GM23248 (cell line): ENCODE data around the gene ACVRL1. TPM values are rescaled to one million over a fixed set of nuclear protein-coding genes. Genes with fewer than 3 reads are reported as not detected.

Experiments used
- DNase-seq: peaks from one replicate; pipeline ENCODE4 v3.0.0-alpha.2; 2015
- H2AFZ ChIP-seq: fragments of 200-600 bp; sonication (generic); 2 replicates; pipeline ENCODE4 v1.6.1; 2016; ENCODE audit warnings: antibody characterized with exemption
- H3F3A ChIP-seq: fragments of 200-600 bp; sonication (generic); 2 replicates; pipeline ENCODE4 v1.6.1; 2016; ENCODE audit warnings: mild to moderate bottlenecking, antibody characterized with exemption, mixed run types; ENCODE audit not compliant: insufficient read depth
- H3K27ac ChIP-seq: fragments of 200-600 bp; sonication (generic); 2 replicates; pipeline ENCODE4 v1.5.1; 2016; ENCODE audit warnings: mild to moderate bottlenecking
- H3K27me3 ChIP-seq: fragments of 200-600 bp; sonication (generic); replicated peaks from 2 replicates; pipeline ENCODE4 v1.6.1; 2016; ENCODE audit warnings: mild to moderate bottlenecking; ENCODE audit not compliant: insufficient read depth
- H3K36me3 ChIP-seq: fragments of 200-600 bp; sonication (generic); 2 replicates; pipeline ENCODE4 v1.6.1; 2016; ENCODE audit warnings: low read depth, mild to moderate bottlenecking
- H3K4me1 ChIP-seq: fragments of 200-600 bp; sonication (generic); 2 replicates; pipeline ENCODE4 v1.6.1; 2016; ENCODE audit warnings: mild to moderate bottlenecking; ENCODE audit not compliant: insufficient read depth
- H3K4me2 ChIP-seq: fragments of 200-600 bp; sonication (generic); one replicate; pipeline ENCODE4 v1.6.1; 2016; ENCODE audit warnings: mild to moderate bottlenecking; ENCODE audit not compliant: unreplicated experiment
- H3K4me3 ChIP-seq: fragments of 200-600 bp; sonication (generic); 2 replicates; pipeline ENCODE4 v1.5.1; 2016; ENCODE audit warnings: mild to moderate bottlenecking
- H3K79me2 ChIP-seq: fragments of 200-600 bp; sonication (generic); 2 replicates; pipeline ENCODE4 v1.6.1; 2016; ENCODE audit warnings: mild to moderate bottlenecking; ENCODE audit not compliant: insufficient read depth
- H3K9ac ChIP-seq: fragments of 200-600 bp; sonication (generic); 2 replicates; pipeline ENCODE4 v1.6.1; 2016; ENCODE audit warnings: mild to moderate bottlenecking
- H3K9me2 ChIP-seq: fragments of 200-600 bp; sonication (generic); 2 replicates; pipeline ENCODE4 v1.6.1; 2016; ENCODE audit warnings: mixed run types, mild to moderate bottlenecking, moderate library complexity; ENCODE audit not compliant: insufficient read depth
- H3K9me3 ChIP-seq: fragments of 200-600 bp; sonication (generic); one replicate; pipeline ENCODE4 v1.6.1; 2017; ENCODE audit warnings: low read depth
- H4K20me1 ChIP-seq: fragments of 200-600 bp; sonication (generic); 2 replicates; pipeline ENCODE4 v1.6.0; 2016; ENCODE audit not compliant: insufficient read depth
- EZH2 ChIP-seq: fragments of 200-600 bp; sonication (generic); IDR thresholded peaks from 2 replicates; pipeline ENCODE4 v1.6.1; 2018; ENCODE audit warnings: antibody characterized with exemption, mild to moderate bottlenecking; ENCODE audit not compliant: insufficient read depth, poor library complexity, severe bottlenecking
- EZH2phosphoT487 ChIP-seq: fragments of 200-600 bp; sonication (generic); IDR thresholded peaks from 2 replicates; pipeline ENCODE4 v1.6.1; 2018; ENCODE audit warnings: antibody characterized with exemption, moderate library complexity, mild to moderate bottlenecking, low read depth; ENCODE audit not compliant: insufficient read depth
- WGBS, 2 experiments: methylation state at CpG; one replicate each; pipeline ENCODE4 v1.1.6; 2015 to 2017; ENCODE audit warnings: low lambda C conversion rate in 2 of 2, low coverage in 1 of 2; ENCODE audit errors: missing lambda C conversion rate in 2 of 2; 5-methylcytosine and 5-hydroxymethylcytosine counted together
- in situ Hi-C: fragments of 300-500 bp; cut with MboI; formaldehyde crosslinking; loops from 2 replicates; pipeline ENCODE4 v1.15.0; 2020
- polyA plus RNA-seq: library from polyadenylated mRNA; unstranded; fragments of >200 nt; fragmentation: Nextera tagmentation; extraction: Ambion mirVana; gene quantifications from 2 replicates; pipeline ENCODE4 v1.2.1, GENCODE V29; 2016
- total RNA-seq: library from RNA; depleted of rRNA; stranded (reverse); fragments of >200 nt; shearing (Covaris generic); gene quantifications from 2 replicates; pipeline ENCODE4 v1.2.3, GENCODE V29; 2014

The ACVRL1 gene
- total and polyA plus RNA-seq, 2 experiments from 2014 or later: 19.1 to 114 TPM

- Histone ChIP-seq H3K9me3 (no peaks in the 10 kb centered on the region), H3K9me2 (no peaks in the 10 kb centered on the region), H3K9ac (no peak overlapping the region), H3K27ac (no peak overlapping the region), H2AFZ (peak overlapping the region; percentile 32), H3K79me2 (no peaks in the 10 kb centered on the region), H3K4me2 (peak overlapping the region; percentile 59), H3K27me3 (peaks cover 20% of the 10 kb centered on the region), H4K20me1 (no peaks in the 10 kb centered on the region), H3K4me1 (no peaks in the 10 kb centered on the region; the same call in 1 of the 2 replicates), H3K4me3 (peak overlapping the region; percentile 53), H3K36me3 (no peaks in the 10 kb centered on the region), H3F3A (no peaks in the 10 kb centered on the region)
- WGBS, 2 experiments: 14 to 16% methylated on average over 49 to 52 of the region's 53 CpGs
- DNase-seq: peak; percentile 27
- TF ChIP-seq EZH2 (no peak), EZH2phosphoT487 (no peak)
- in situ Hi-C loops: no loop called here
Observed at GRCh38 chr12:51863933-51864832, 43.1 kb upstream of the ACVRL1 start.

GRCh38 chr12:51864833-51865670, 42.3 kb upstream of the ACVRL1 start:
- Histone ChIP-seq H3K27ac (no peak overlapping the region), H3F3A (no peaks in the 10 kb centered on the region), H2AFZ (peak overlapping the region; percentile 32; the same call in 1 of the 2 replicates), H3K4me2 (no peak overlapping the region), H3K9ac (no peak overlapping the region), H3K4me1 (no peaks in the 10 kb centered on the region; the same call in 1 of the 2 replicates), H3K27me3 (peaks cover 22% of the 10 kb centered on the region), H3K9me3 (no peaks in the 10 kb centered on the region), H3K79me2 (no peaks in the 10 kb centered on the region), H4K20me1 (no peaks in the 10 kb centered on the region), H3K36me3 (no peaks in the 10 kb centered on the region), H3K9me2 (no peaks in the 10 kb centered on the region), H3K4me3 (no peak overlapping the region)
- no peak for DNase-seq
- TF ChIP-seq EZH2phosphoT487 (no peak), EZH2 (no peak)
- 74 to 77% methylated on average over 12 of the region's 12 CpGs for WGBS, 2 experiments
- in situ Hi-C loops: no loop called here

- H3K9me3 ChIP-seq: no peaks in the 10 kb centered on the region
- no peaks in the 10 kb centered on the region for H3K79me2 ChIP-seq
- H2AFZ ChIP-seq: no peak overlapping the region
- H3K4me2 ChIP-seq: no peak overlapping the region
- in situ Hi-C loops: no loop called here
- 91 to 96% methylated on average over 7 of the region's 7 CpGs for WGBS, 2 experiments
- H3K4me1 ChIP-seq: no peaks in the 10 kb centered on the region; the same call in 1 of the 2 replicates
- no peak overlapping the region for H3K27ac ChIP-seq
- no peaks in the 10 kb centered on the region for H3K9me2 ChIP-seq
- no peak for DNase-seq
- no peaks in the 10 kb centered on the region for H4K20me1 ChIP-seq
- H3F3A ChIP-seq: no peaks in the 10 kb centered on the region
- H3K9ac ChIP-seq: no peak overlapping the region
- H3K4me3 ChIP-seq: no peak overlapping the region
- H3K27me3 ChIP-seq: peaks cover 26% of the 10 kb centered on the region
- no peaks in the 10 kb centered on the region for H3K36me3 ChIP-seq
- TF ChIP-seq EZH2phosphoT487 (no peak), EZH2 (no peak)
Observed at GRCh38 chr12:51865757-51866270, 41.5 kb upstream of the ACVRL1 start.

GRCh38 chr12:51866324-51866723, 41.0 kb upstream of the ACVRL1 start:
- Histone ChIP-seq H3K4me3 (no peak overlapping the region), H4K20me1 (no peaks in the 10 kb centered on the region), H3K27me3 (peaks cover 21% of the 10 kb centered on the region), H3K4me1 (no peaks in the 10 kb centered on the region; the same call in 1 of the 2 replicates), H3F3A (no peaks in the 10 kb centered on the region), H3K4me2 (no peak overlapping the region), H3K9ac (no peak overlapping the region), H3K36me3 (no peaks in the 10 kb centered on the region), H3K9me2 (no peaks in the 10 kb centered on the region), H3K9me3 (no peaks in the 10 kb centered on the region), H3K27ac (no peak overlapping the region), H3K79me2 (no peaks in the 10 kb centered on the region), H2AFZ (no peak overlapping the region)
- in situ Hi-C loops: no loop called here
- no peak for DNase-seq
- TF ChIP-seq EZH2 (no peak), EZH2phosphoT487 (no peak)
- 87 to 94% methylated on average over 4 of the region's 4 CpGs for WGBS, 2 experiments
